GM19239 (cell line): ENCODE data around the gene HPCAL4.

ENCODE experiments used
- DNase-seq: peaks from one replicate; pipeline ENCODE4 v3.0.0; 2011; ENCODE audit warnings: low spot score; ENCODE audit not compliant: insufficient read length
- FAIRE-seq: peaks from 2 replicates; lab custom pipeline; 2011; peaks lifted over from hg19 to GRCh38; lab: Jason Lieb, UNC

The HPCAL4 gene

GRCh38 chr1:39655578-39656268 lies 35.5 kb downstream of the HPCAL4 start:
- DNase-seq: no peak
- FAIRE-seq: no peak

- FAIRE-seq (no peak), DNase-seq (no peak)
Measured at GRCh38 chr1:39654291-39654690, 36.9 kb downstream of the HPCAL4 start.

DNA sequence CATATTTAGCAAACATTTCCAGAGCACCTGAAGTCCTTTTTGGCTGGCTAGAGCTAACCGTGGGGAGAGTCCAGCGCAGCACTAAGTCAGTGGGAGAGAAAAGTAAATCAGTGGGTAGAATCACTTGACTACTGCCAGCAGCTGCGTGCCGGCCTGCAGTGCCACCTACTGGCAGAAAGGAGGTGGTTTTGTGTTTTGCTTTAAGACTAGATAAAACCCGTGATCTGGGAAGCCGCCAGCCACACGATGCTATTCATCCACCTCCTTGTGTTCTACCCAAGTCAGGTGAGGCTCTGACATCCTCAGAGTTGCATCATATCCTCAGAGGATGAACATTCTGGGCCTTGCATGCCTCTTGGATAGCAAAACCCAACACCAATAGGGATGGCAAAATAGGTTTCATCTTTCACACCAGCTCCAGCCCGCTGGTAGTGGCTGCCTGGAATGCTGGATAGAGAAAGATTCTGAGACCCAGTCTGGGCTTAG lies 37.6 kb downstream of the HPCAL4 start:
- FAIRE-seq (peak; percentile 95), DNase-seq (peak; percentile 58)

DNA sequence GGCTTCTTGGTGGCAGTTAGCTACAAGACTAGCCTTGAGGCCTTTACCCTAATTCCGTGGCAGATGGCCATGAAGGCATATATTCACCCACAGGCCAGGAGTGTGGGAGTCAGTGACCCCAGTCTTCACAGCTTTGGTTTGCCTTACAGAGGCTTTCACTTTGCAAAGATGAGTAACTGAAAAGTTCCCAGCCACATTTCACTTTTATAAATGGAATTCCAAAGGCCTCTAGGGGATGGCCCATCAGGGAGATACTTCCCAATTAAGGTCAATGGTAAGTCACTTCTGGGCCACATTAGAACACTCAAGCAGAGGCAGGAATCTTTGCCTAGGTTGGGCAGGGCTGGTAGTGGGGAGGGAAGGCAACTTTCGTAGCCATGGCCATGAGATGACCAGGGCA lies 38.7 kb downstream of the HPCAL4 start:
- FAIRE-seq: no peak
- DNase-seq: no peak

- FAIRE-seq: no peak
- DNase-seq: no peak
Measured at GRCh38 chr1:39652105-39652504, 39.1 kb downstream of the HPCAL4 start.

DNA sequence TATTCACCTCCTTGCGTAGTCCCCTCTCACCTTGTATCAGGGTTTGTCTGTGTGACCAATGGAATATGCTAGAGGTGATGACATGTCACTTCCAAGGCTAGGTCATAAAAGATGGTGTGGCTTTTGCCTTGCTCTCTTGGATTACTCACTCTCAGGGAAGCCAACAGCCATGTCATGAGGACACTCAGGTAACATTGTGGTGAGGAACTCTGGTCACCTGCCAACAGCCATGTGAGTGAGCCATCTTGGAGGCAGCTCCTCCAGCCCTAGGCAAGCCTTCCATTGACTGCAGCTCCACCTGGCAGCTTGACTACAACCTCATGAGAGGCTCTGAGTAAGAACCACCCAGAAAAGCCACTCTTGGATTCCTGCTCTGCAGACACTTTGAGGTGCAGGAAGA lies 40.8 kb downstream of the HPCAL4 start:
- no peak for DNase-seq
- FAIRE-seq: no peak

DNA sequence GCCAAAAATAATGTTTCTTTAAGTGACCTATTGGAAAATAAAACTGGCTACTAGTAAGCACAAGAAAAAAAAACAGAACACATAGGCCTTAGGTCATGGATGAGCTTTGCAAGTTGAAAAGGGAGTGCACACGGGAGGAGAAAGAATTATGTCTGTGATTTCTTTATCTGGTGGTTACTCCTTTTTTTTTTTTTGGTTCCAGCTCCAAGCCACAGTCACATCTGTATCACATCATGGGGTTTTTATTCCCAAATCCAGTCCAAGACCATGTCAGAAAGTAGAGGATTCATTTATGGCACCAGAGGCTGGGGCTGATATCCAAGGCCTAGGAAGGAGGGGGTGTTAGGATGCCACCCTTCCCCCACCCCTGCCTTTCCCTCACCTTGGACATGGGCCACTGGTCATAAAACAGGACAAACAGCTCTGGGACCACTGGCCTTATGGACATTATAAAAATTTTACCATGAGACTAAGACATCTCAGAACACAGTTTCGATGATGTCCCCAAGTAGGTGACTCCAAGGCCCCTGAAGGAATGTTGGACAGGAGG lies 41.5 kb downstream of the HPCAL4 start:
- FAIRE-seq (no peak), DNase-seq (no peak)

- DNase-seq (no peak), FAIRE-seq (no peak)
Measured at GRCh38 chr1:39648496-39648895, 42.7 kb downstream of the HPCAL4 start.

DNA sequence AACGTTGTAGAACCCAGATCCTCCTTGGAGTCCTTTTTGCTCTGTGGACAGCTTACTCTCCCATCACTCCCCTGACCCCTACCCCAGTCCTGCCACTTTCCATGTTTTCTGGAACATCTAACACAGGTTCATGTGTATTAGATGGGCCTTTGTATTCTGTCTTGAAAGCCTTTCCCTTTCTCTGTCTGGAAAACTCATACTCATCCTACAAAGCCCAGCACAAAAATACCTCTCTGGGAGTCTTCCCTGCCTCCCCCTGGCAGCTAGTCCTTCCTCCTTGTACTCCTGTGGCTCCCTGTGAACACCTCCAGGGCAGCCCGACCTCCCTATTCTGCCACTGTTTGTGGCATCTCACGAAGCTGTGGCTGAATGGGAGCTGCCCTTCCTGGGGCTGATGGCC lies 44.0 kb downstream of the HPCAL4 start:
- DNase-seq: no peak
- FAIRE-seq: no peak

- no peak for DNase-seq
- no peak for FAIRE-seq
Measured at GRCh38 chr1:39646232-39647081, 44.8 kb downstream of the HPCAL4 start.

DNA sequence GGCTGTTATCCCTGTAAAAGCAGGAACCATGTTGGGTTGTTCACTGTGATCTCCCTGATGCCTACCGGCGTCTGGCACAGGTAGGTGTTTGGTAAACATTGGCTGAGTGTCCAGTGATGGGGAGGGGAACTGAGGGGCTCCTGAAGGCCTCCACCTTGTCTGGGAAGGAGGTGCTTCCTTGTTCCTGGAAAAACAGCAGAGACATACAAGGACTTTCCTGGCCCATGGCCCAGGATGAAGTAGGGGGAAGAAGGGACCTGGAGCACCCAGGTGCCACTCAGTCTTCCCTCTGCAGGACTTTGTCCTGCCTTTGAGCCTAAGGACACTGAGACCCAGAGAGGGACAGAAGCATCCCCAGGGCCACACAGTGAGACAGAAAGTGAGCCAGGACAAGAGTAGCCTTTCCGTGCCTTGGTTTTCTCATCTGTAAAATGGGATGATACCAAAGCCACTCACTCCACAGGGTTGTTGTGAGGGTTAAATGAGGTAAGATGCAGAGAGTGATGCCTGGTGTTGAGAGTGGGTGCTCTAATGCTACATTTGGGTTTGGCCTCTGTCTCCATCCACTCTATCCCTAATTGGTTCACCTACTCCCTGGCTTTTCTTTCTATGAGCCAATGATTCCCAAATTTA lies 45.7 kb downstream of the HPCAL4 start:
- DNase-seq (no peak), FAIRE-seq (no peak)

- DNase-seq (no peak), FAIRE-seq (no peak)
Measured at GRCh38 chr1:39643705-39644104, 47.5 kb downstream of the HPCAL4 start.

- no peak for DNase-seq
- no peak for FAIRE-seq
Measured at GRCh38 chr1:39642796-39643195, 48.4 kb downstream of the HPCAL4 start.

DNA sequence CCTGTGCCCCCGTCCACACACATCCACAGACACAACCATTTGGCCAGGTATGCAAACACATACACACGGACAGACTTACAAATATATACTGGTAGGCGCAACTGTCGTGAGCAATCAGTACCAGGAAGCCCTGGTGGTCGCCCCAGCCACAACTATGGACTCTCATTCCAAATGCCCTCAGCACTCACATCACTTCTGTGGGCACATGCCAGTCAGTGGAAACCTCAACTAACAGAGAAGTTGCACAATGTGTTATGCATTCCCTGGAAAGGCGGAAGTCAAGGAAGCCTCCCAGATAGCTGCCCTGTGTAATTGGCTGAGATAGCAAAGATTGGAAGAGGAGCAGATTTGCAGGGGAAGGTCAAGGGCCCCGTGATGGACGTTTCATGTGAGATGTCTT lies 50.4 kb downstream of the HPCAL4 start:
- FAIRE-seq (no peak), DNase-seq (no peak)

DNA sequence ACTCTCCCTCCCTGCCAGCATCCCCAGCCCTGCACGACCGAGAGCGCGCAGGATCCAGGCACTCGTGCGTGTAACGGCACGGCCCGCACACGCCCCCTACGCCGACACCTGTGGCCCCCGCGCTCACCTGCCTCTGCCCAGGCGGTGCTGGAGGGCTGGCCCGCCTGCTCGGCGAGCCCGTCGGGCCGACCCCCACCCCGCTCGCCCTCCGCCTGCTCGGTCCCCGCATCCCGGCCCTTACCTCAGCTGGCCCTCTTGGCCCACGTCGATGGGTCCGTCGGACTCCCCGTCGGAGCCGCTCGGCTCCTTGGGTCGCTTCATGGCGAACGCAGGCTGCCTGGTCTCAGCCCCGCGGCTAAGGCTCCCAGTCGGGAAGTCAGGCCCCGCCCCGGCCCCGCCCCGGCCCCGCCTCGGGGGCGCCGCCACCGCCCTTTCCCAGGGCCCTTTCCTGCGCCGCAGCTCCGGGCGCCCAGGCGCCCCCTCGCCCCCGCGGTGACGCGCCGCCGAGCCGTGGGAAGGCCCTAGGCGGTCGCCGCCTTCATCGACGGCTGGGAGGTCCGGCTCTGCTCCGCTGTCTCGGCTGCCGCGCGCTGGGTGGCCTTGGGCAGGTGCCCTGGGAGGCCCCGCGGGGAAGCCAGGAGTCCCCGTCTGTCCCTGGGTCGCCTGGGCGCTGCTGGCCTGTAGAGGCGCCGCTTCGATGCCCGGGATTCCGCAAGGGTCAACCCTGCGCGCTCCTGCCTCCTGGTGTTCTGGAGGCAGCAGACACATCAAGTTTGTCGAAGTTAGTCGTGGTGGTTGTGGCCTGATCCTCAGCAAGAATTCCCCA lies 51.7 kb downstream of the HPCAL4 start, which contains the start of gene HEYL:
Gene HEYL (minus strand): TSS at position 339 of the 826 bp plus-strand sequence. CDS start 18 bp downstream, at position 321.
- DNase-seq: peak; percentile 71
- no peak for FAIRE-seq

- FAIRE-seq (no peak), DNase-seq (no peak)
Measured at GRCh38 chr1:39638965-39639304, 52.3 kb downstream of the HPCAL4 start.

GRCh38 chr1:39637361-39637760 lies 53.9 kb downstream of the HPCAL4 start:
- FAIRE-seq: no peak
- DNase-seq: no peak

- no peak for DNase-seq
- FAIRE-seq: no peak
Measured at GRCh38 chr1:39635871-39636210, 55.4 kb downstream of the HPCAL4 start.

GRCh38 chr1:39635205-39635870 lies 55.9 kb downstream of the HPCAL4 start:
- FAIRE-seq (no peak), DNase-seq (no peak)
